SK-N-SH treated with all-trans-retinoic acid at 6 μM for 48 hours (cell line): ENCODE data around the gene WDR5.
"Not testable (repeated sequence)": the region's sequence is repeated elsewhere in the genome, so short reads cannot be mapped to it uniquely, and the experiment has no call there.

ENCODE experiments used
- ATAC-seq: fragments of 200-7000 bp; cut with Tn5 transposase; 3 replicates; pipeline ENCODE4 v1.9.1; 2020; ENCODE audit warnings: mild to moderate bottlenecking, moderate library complexity
- ARNTL ChIP-seq: fragments of 450-650 bp; formaldehyde crosslinking; IDR thresholded peaks from 2 replicates; pipeline ENCODE4 v1.5.0; 2020; ENCODE audit warnings: low read depth, mild to moderate bottlenecking, moderate library complexity, borderline replicate concordance
- BACH2 ChIP-seq: fragments of 250-450 bp; sonication (Bioruptor Pico); IDR thresholded peaks from 2 replicates; pipeline ENCODE4 v1.9.0; 2021; ENCODE audit warnings: mild to moderate bottlenecking, borderline replicate concordance
- CSDC2 ChIP-seq: fragments of 250-450 bp; sonication (Bioruptor Pico); IDR thresholded peaks from 2 replicates; pipeline ENCODE4 v1.5.0; 2020; ENCODE audit warnings: mild to moderate bottlenecking, moderate library complexity
- ESRRG ChIP-seq: fragments of 250-450 bp; sonication (Bioruptor Pico); IDR thresholded peaks from 2 replicates; pipeline ENCODE4 v1.6.1; 2021; ENCODE audit warnings: mild to moderate bottlenecking
- GLIS3 ChIP-seq: fragments of 250-450 bp; sonication (Bioruptor Pico); IDR thresholded peaks from 2 replicates; pipeline ENCODE4 v1.5.0; 2020; ENCODE audit warnings: mild to moderate bottlenecking, moderate library complexity
- ISL1 ChIP-seq: fragments of 250-450 bp; sonication (Bioruptor Pico); IDR thresholded peaks from 2 replicates; pipeline ENCODE4 v2.1.2; 2022; ENCODE audit warnings: mild to moderate bottlenecking, moderate library complexity
- OSR1 ChIP-seq: fragments of 250-450 bp; sonication (Bioruptor Pico); IDR thresholded peaks from 2 replicates; pipeline ENCODE4 v1.8.0; 2022; ENCODE audit warnings: moderate library complexity, mild to moderate bottlenecking, inconsistent platforms
- PPARA ChIP-seq: fragments of 250-450 bp; sonication (Bioruptor Pico); IDR thresholded peaks from 2 replicates; pipeline ENCODE4 v1.5.0; 2020; ENCODE audit warnings: mild to moderate bottlenecking, borderline replicate concordance
- RARB ChIP-seq: fragments of 250-450 bp; sonication (Bioruptor Pico); IDR thresholded peaks from 2 replicates; pipeline ENCODE4 v1.8.0; 2021; ENCODE audit warnings: mild to moderate bottlenecking, moderate library complexity
- TCF4 ChIP-seq: fragments of 250-450 bp; sonication (Bioruptor Pico); IDR thresholded peaks from 2 replicates; pipeline ENCODE4 v1.8.0; 2021; ENCODE audit warnings: mild to moderate bottlenecking, moderate library complexity, borderline replicate concordance
- ZC3H10 ChIP-seq: fragments of 250-450 bp; sonication (Bioruptor Pico); IDR thresholded peaks from 2 replicates; pipeline ENCODE4 v1.5.1; 2021; ENCODE audit warnings: mild to moderate bottlenecking, moderate library complexity
- ZFP3 ChIP-seq: fragments of 250-450 bp; sonication (Bioruptor Pico); IDR thresholded peaks from 2 replicates; pipeline ENCODE4 v1.5.0; 2020; ENCODE audit warnings: mild to moderate bottlenecking, moderate library complexity
- ZFP30 ChIP-seq: fragments of 450-650 bp; formaldehyde crosslinking; IDR thresholded peaks from 2 replicates; pipeline ENCODE4 v1.5.0; 2022; ENCODE audit warnings: mild to moderate bottlenecking, moderate library complexity
- ZNF70 ChIP-seq: fragments of 450-650 bp; formaldehyde crosslinking; IDR thresholded peaks from 2 replicates; pipeline ENCODE4 v1.5.0; 2020; ENCODE audit warnings: mild to moderate bottlenecking, moderate library complexity
- ZNF8 ChIP-seq: fragments of 450-650 bp; formaldehyde crosslinking; IDR thresholded peaks from 2 replicates; pipeline ENCODE4 v1.5.0; 2020; ENCODE audit warnings: mild to moderate bottlenecking, moderate library complexity
- TF ChIP-seq, protein P1 (sequence below): fragments of 250-450 bp; sonication (Bioruptor Pico); IDR thresholded peaks from 2 replicates; pipeline ENCODE4 v1.8.0; 2021; ENCODE audit warnings: low read depth, mild to moderate bottlenecking, moderate library complexity, borderline replicate concordance
- TF ChIP-seq, protein P2 (sequence below): fragments of 250-450 bp; sonication (Bioruptor Pico); IDR thresholded peaks from 2 replicates; pipeline ENCODE4 v1.5.1; 2021; ENCODE audit warnings: mild to moderate bottlenecking, moderate library complexity
- TF ChIP-seq, protein P3 (sequence below): fragments of 250-450 bp; sonication (Bioruptor Pico); IDR thresholded peaks from 2 replicates; pipeline ENCODE4 v1.5.0; 2020; ENCODE audit warnings: mild to moderate bottlenecking, moderate library complexity
- TF ChIP-seq, protein P4 (sequence below): fragments of 250-450 bp; sonication (Bioruptor Pico); IDR thresholded peaks from 2 replicates; pipeline ENCODE4 v1.8.0; 2020; ENCODE audit warnings: mild to moderate bottlenecking, moderate library complexity, borderline replicate concordance
- TF ChIP-seq, protein P5 (sequence below): fragments of 250-450 bp; sonication (Bioruptor Pico); IDR thresholded peaks from 2 replicates; pipeline ENCODE4 v1.5.1; 2020; ENCODE audit warnings: low read depth, mild to moderate bottlenecking, moderate library complexity

The WDR5 gene

DNA sequence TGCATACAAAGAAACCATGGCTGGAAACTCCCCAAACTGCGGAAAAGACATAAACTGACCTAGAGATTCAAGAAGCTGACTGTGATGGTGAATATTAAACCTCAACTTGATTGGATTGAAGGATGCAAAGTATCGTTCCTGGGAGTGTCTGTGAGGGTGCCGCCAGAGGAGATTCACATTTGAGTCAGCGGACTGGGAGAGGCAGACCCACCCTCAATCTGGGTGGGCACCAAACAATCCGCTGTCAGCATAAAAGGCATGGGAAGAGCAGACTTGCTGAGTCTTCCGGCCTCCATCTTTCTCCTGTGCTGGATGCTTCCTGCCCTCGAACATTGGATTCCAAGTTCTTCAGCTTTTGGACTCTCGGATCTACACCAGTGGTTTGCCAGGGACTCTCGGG, 24.8 kb upstream of the WDR5 start:
- no peak for TF ChIP-seq ZC3H10
- TF ChIP-seq RARB, result no peak
- TF ChIP-seq, protein P1, sequence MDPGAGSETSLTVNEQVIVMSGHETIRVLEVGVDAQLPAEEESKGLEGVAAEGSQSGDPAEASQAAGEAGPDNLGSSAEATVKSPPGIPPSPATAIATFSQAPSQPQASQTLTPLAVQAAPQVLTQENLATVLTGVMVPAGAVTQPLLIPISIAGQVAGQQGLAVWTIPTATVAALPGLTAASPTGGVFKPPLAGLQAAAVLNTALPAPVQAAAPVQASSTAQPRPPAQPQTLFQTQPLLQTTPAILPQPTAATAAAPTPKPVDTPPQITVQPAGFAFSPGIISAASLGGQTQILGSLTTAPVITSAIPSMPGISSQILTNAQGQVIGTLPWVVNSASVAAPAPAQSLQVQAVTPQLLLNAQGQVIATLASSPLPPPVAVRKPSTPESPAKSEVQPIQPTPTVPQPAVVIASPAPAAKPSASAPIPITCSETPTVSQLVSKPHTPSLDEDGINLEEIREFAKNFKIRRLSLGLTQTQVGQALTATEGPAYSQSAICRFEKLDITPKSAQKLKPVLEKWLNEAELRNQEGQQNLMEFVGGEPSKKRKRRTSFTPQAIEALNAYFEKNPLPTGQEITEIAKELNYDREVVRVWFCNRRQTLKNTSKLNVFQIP (CRISPR knock-in tag), result no peak
- TF ChIP-seq ESRRG (CRISPR knock-in tag), result no peak
- TF ChIP-seq, protein P2, sequence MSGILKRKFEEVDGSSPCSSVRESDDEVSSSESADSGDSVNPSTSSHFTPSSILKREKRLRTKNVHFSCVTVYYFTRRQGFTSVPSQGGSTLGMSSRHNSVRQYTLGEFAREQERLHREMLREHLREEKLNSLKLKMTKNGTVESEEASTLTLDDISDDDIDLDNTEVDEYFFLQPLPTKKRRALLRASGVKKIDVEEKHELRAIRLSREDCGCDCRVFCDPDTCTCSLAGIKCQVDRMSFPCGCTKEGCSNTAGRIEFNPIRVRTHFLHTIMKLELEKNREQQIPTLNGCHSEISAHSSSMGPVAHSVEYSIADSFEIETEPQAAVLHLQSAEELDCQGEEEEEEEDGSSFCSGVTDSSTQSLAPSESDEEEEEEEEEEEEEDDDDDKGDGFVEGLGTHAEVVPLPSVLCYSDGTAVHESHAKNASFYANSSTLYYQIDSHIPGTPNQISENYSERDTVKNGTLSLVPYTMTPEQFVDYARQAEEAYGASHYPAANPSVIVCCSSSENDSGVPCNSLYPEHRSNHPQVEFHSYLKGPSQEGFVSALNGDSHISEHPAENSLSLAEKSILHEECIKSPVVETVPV (CRISPR knock-in tag), result no peak
- no peak for TF ChIP-seq BACH2 (CRISPR knock-in tag)
- TF ChIP-seq OSR1 (CRISPR knock-in tag), result no peak
- TF ChIP-seq ZFP3, result no peak
- TF ChIP-seq CSDC2 (CRISPR knock-in tag), result no peak
- TF ChIP-seq, protein P3, sequence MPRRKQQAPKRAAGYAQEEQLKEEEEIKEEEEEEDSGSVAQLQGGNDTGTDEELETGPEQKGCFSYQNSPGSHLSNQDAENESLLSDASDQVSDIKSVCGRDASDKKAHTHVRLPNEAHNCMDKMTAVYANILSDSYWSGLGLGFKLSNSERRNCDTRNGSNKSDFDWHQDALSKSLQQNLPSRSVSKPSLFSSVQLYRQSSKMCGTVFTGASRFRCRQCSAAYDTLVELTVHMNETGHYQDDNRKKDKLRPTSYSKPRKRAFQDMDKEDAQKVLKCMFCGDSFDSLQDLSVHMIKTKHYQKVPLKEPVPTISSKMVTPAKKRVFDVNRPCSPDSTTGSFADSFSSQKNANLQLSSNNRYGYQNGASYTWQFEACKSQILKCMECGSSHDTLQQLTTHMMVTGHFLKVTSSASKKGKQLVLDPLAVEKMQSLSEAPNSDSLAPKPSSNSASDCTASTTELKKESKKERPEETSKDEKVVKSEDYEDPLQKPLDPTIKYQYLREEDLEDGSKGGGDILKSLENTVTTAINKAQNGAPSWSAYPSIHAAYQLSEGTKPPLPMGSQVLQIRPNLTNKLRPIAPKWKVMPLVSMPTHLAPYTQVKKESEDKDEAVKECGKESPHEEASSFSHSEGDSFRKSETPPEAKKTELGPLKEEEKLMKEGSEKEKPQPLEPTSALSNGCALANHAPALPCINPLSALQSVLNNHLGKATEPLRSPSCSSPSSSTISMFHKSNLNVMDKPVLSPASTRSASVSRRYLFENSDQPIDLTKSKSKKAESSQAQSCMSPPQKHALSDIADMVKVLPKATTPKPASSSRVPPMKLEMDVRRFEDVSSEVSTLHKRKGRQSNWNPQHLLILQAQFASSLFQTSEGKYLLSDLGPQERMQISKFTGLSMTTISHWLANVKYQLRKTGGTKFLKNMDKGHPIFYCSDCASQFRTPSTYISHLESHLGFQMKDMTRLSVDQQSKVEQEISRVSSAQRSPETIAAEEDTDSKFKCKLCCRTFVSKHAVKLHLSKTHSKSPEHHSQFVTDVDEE, result no peak

DNA sequence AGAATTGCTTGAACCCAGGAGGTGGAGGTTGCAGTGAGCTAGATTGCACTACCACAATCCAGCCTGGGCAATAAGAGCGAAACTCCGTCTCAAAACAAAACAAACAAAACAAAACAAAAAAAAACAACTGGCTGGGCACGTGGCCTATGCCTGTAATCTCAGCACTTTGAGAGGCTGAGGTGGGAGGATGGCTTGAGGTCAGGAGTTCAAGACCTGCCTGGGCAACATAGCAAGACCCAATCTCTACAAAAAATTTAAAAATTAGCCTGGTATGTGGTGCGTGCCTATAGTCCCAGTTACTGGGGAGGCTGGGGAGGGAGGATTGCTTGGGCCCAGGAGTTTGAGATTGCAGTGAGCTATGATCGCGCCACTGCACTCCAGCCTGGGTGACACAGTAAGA, 23.3 kb upstream of the WDR5 start:
- no peak for ATAC-seq
- TF ChIP-seq ISL1 (CRISPR knock-in tag) (no peak), OSR1 (CRISPR knock-in tag) (no peak), ZNF8 (CRISPR knock-in tag) (no peak), CSDC2 (CRISPR knock-in tag) (no peak), TCF4 (CRISPR knock-in tag) (no peak), ARNTL (no peak), ZNF70 (CRISPR knock-in tag) (no peak), PPARA (CRISPR knock-in tag) (no peak), RARB (no peak), GLIS3 (CRISPR knock-in tag) (no peak), ZFP30 (CRISPR knock-in tag) (no peak), ZC3H10 (no peak), ESRRG (CRISPR knock-in tag) (no peak), BACH2 (CRISPR knock-in tag) (no peak)
- TF ChIP-seq, protein P4, sequence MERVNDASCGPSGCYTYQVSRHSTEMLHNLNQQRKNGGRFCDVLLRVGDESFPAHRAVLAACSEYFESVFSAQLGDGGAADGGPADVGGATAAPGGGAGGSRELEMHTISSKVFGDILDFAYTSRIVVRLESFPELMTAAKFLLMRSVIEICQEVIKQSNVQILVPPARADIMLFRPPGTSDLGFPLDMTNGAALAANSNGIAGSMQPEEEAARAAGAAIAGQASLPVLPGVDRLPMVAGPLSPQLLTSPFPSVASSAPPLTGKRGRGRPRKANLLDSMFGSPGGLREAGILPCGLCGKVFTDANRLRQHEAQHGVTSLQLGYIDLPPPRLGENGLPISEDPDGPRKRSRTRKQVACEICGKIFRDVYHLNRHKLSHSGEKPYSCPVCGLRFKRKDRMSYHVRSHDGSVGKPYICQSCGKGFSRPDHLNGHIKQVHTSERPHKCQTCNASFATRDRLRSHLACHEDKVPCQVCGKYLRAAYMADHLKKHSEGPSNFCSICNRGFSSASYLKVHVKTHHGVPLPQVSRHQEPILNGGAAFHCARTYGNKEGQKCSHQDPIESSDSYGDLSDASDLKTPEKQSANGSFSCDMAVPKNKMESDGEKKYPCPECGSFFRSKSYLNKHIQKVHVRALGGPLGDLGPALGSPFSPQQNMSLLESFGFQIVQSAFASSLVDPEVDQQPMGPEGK, result no peak
- TF ChIP-seq, protein P2 (CRISPR knock-in tag), result no peak
- TF ChIP-seq, protein P5, sequence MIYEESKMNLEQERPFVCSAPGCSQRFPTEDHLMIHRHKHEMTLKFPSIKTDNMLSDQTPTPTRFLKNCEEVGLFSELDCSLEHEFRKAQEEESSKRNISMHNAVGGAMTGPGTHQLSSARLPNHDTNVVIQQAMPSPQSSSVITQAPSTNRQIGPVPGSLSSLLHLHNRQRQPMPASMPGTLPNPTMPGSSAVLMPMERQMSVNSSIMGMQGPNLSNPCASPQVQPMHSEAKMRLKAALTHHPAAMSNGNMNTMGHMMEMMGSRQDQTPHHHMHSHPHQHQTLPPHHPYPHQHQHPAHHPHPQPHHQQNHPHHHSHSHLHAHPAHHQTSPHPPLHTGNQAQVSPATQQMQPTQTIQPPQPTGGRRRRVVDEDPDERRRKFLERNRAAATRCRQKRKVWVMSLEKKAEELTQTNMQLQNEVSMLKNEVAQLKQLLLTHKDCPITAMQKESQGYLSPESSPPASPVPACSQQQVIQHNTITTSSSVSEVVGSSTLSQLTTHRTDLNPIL (CRISPR knock-in tag), result no peak
- TF ChIP-seq, protein P3, result no peak
- TF ChIP-seq, protein P1 (CRISPR knock-in tag), result no peak

More for the DNA sequence above, 24.8 kb upstream of the WDR5 start:
- ATAC-seq, result no peak

DNA sequence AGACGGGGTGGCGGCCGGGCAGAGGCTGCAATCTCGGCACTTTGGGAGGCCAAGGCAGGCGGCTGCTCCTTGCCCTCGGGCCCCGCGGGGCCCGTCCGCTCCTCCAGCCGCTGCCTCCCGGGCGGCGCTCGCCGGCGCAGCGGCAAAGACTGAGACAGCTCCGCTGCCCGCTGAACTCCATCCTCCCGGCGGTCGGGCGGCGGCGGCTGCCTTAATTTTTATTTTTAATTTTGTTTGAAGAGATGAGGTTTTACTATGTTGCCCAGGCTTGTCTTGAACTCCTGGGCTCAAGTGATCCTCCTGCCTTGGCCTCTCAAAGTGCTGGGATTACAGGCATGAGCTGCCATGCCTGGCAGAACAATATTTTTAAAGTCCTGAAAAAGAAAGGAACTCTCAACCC, 16.9 kb upstream of the WDR5 start:
- not testable (repeated sequence) for ATAC-seq
